ENCODE data around the gene KIF13A. TPM values are rescaled to one million over a fixed set of nuclear protein-coding genes. Genes with fewer than 3 reads are reported as not detected.

KIF13A gene
- total RNA-seq, 1 donor from 2014 or later = 44.4 TPM

- H3K27ac Mint-ChIP-seq = peak overlapping the region; percentile 98
These were observed 584 bp downstream of the KIF13A start for GRCh38 chr6:17986656-17987446.

GRCh38 chr6:17985934-17986655, 1.3 kb downstream of the KIF13A start:
- peaks cover under 1% of the 10 kb centered on the region for H3K27me3 Mint-ChIP-seq
- peaks cover 5% of the 10 kb centered on the region for H3K36me3 Mint-ChIP-seq (ENCODE audit: insufficient read depth)
- peaks cover 33% of the 10 kb centered on the region for H3K4me1 Mint-ChIP-seq (ENCODE audit: low read depth)
- DNase-seq (ENCODE audit: low spot score, unreplicated experiment) = no peak
- H3K9me3 Mint-ChIP-seq (ENCODE audit: low read depth) = no peaks in the 10 kb centered on the region
- peak overlapping the region; percentile 83 for H3K27ac Mint-ChIP-seq
- no peak for TF ChIP-seq CTCF (IDR thresholded peaks at IDR 0.05; ENCODE audit: unreplicated experiment)
- peak overlapping the region; percentile 93 for H3K4me3 Mint-ChIP-seq (ENCODE audit: low read depth)

More at GRCh38 chr6:17986656-17987446, 584 bp downstream of the KIF13A start:
- H3K9me3 Mint-ChIP-seq (ENCODE audit: low read depth) = no peaks in the 10 kb centered on the region
- peaks cover 4% of the 10 kb centered on the region for H3K36me3 Mint-ChIP-seq (ENCODE audit: insufficient read depth)
- DNase-seq (ENCODE audit: low spot score, unreplicated experiment) = peak; percentile 49
- H3K4me1 Mint-ChIP-seq (ENCODE audit: low read depth) = peaks cover 31% of the 10 kb centered on the region
- H3K27me3 Mint-ChIP-seq = peaks cover 3% of the 10 kb centered on the region
- H3K4me3 Mint-ChIP-seq (ENCODE audit: low read depth) = peak overlapping the region; percentile 93
- no peak for TF ChIP-seq CTCF (IDR thresholded peaks at IDR 0.05; ENCODE audit: unreplicated experiment)

- Mint-ChIP-seq H3K27ac (no peak overlapping the region), H3K4me3 (ENCODE audit: low read depth) (peak overlapping the region; percentile 67), H3K27me3 (no peaks in the 10 kb centered on the region), H3K36me3 (ENCODE audit: insufficient read depth) (peaks cover 5% of the 10 kb centered on the region), H3K4me1 (ENCODE audit: low read depth) (peaks cover 39% of the 10 kb centered on the region), H3K9me3 (ENCODE audit: low read depth) (no peaks in the 10 kb centered on the region)
- no peak for TF ChIP-seq CTCF (IDR thresholded peaks at IDR 0.05; ENCODE audit: unreplicated experiment)
- DNase-seq (ENCODE audit: low spot score, unreplicated experiment) = no peak
These were observed 2.4 kb downstream of the KIF13A start for GRCh38 chr6:17984812-17985670.

- Mint-ChIP-seq H3K27ac (no peak overlapping the region), H3K9me3 (ENCODE audit: low read depth) (no peaks in the 10 kb centered on the region), H3K27me3 (no peaks in the 10 kb centered on the region), H3K4me1 (ENCODE audit: low read depth) (peaks cover 39% of the 10 kb centered on the region), H3K36me3 (ENCODE audit: insufficient read depth) (peaks cover 6% of the 10 kb centered on the region), H3K4me3 (ENCODE audit: low read depth) (peak overlapping the region; percentile 67)
- DNase-seq (ENCODE audit: low spot score, unreplicated experiment) = no peak
- no peak for TF ChIP-seq CTCF (IDR thresholded peaks at IDR 0.05; ENCODE audit: unreplicated experiment)
These were observed 3.0 kb downstream of the KIF13A start for GRCh38 chr6:17984399-17984798.

GRCh38 chr6:17983730-17984129, 3.7 kb downstream of the KIF13A start:
- peaks cover 39% of the 10 kb centered on the region for H3K4me1 Mint-ChIP-seq (ENCODE audit: low read depth)
- H3K27ac Mint-ChIP-seq = no peak overlapping the region
- H3K4me3 Mint-ChIP-seq (ENCODE audit: low read depth) = no peak overlapping the region
- H3K36me3 Mint-ChIP-seq (ENCODE audit: insufficient read depth) = peaks cover 6% of the 10 kb centered on the region
- H3K27me3 Mint-ChIP-seq = no peaks in the 10 kb centered on the region
- TF ChIP-seq CTCF (IDR thresholded peaks at IDR 0.05; ENCODE audit: unreplicated experiment) = no peak
- no peaks in the 10 kb centered on the region for H3K9me3 Mint-ChIP-seq (ENCODE audit: low read depth)
- DNase-seq (ENCODE audit: low spot score, unreplicated experiment) = no peak
